Measurements from ENCODE around the gene NKX6-1. TPM values are rescaled to one million over a fixed set of nuclear protein-coding genes. Genes with fewer than 3 reads are reported as not detected.
A peak's percentile ranks its signal among the peaks of the same experiment; 100 is the strongest.

NKX6-1 gene
- total and polyA plus RNA-seq, 4 experiments from 2014 or later, result not detected

- H3K9me3 ChIP-seq (ENCODE audit: control insufficient read depth in 1 of 2, low read length in 2 of 2), result no peaks in the 10 kb centered on the region
- CTCF ChIA-PET (ENCODE audit: partially characterized antibody), result no interaction called here
- intact Hi-C loops (cut with micrococcal nuclease), result no loop called here
Measured at GRCh38 chr4:84495118-84495793, 3.8 kb downstream of the NKX6-1 start.

DNA sequence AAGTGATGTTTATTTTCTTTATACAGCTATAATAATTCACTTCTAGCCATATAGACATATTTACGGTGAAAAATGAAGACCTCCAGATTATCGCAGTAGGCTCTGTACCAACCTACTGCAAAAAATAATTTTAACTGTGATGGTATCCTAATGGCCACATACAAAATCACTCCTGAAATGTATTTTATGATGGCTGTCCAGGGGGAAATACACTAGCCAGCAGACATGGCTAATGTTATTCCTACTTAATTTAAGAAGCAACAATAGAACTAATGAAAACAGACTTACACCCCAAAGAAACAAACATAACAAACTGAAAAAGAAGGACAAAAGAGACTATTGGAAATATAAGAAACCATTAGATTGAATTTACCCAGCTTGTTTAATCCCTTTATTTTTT is 4.6 kb downstream of the NKX6-1 start:
- no peak overlapping the region for H3K4me3 Mint-ChIP-seq
- POLR2A ChIA-PET (ENCODE audit: partially characterized antibody), result no interaction called here
- peaks cover 7 to 28% (median 20%) of the 10 kb centered on the region in 4 donors for H3K4me1 Mint-ChIP-seq
- no peaks in the 10 kb centered on the region for H3K9me3 ChIP-seq (ENCODE audit: control insufficient read depth in 1 of 2, low read length in 2 of 2)
- peaks cover 24% of the 10 kb centered on the region for H3K4me1 ChIP-seq (ENCODE audit: insufficient read depth, low read length)
- no peaks in the 10 kb centered on the region for H3K36me3 ChIP-seq (ENCODE audit: insufficient read depth, low read length)
- H3K4me3 ChIP-seq (ENCODE audit: low read length in 2 of 2), result no peak overlapping the region
- no peak for DNase-seq
- H3K27me3 ChIP-seq (ENCODE audit: insufficient read depth, low read length), result peaks cover 69% of the 10 kb centered on the region
- CTCF ChIA-PET (ENCODE audit: partially characterized antibody), result no interaction called here
- peak overlapping the region in 1 of 7 donors; percentile 22 for H3K27ac Mint-ChIP-seq
- peaks cover 0 to 43% (median 29%) of the 10 kb centered on the region in 8 donors for H3K9me3 Mint-ChIP-seq
- H3K27ac ChIP-seq (ENCODE audit: low read depth, low read length), result no peak overlapping the region
- intact Hi-C loops (cut with micrococcal nuclease), result no loop called here
- H3K36me3 Mint-ChIP-seq, result peaks cover 0 to 9% of the 10 kb centered on the region in 2 donors
- H3K27me3 Mint-ChIP-seq, result peaks cover 61 to 62% of the 10 kb centered on the region in 2 donors

More at GRCh38 chr4:84495118-84495793, 3.8 kb downstream of the NKX6-1 start:
- DNase-seq, result no peak
- H3K27me3 Mint-ChIP-seq, result peaks cover 62 to 65% of the 10 kb centered on the region in 2 donors
- H3K4me1 Mint-ChIP-seq, result peaks cover 10 to 35% (median 23%) of the 10 kb centered on the region in 4 donors
- H3K27ac Mint-ChIP-seq, result peak overlapping the region in 4 of 7 donors; percentile 19 to 77 (median 42)
- Histone ChIP-seq H3K36me3 (ENCODE audit: insufficient read depth, low read length) (no peaks in the 10 kb centered on the region), H3K4me1 (ENCODE audit: insufficient read depth, low read length) (peaks cover 28% of the 10 kb centered on the region), H3K27me3 (ENCODE audit: insufficient read depth, low read length) (peaks cover 76% of the 10 kb centered on the region), H3K27ac (ENCODE audit: low read depth, low read length) (no peak overlapping the region), H3K4me3 (ENCODE audit: low read length in 2 of 2) (no peak overlapping the region)
- H3K9me3 Mint-ChIP-seq, result peaks cover 0 to 49% (median 33%) of the 10 kb centered on the region in 8 donors
- POLR2A ChIA-PET (ENCODE audit: partially characterized antibody), result no interaction called here
- peak overlapping the region in 4 of 8 donors; percentile 7 to 41 (median 28) for H3K4me3 Mint-ChIP-seq
- H3K36me3 Mint-ChIP-seq, result peaks cover 0 to 9% of the 10 kb centered on the region in 2 donors

DNA sequence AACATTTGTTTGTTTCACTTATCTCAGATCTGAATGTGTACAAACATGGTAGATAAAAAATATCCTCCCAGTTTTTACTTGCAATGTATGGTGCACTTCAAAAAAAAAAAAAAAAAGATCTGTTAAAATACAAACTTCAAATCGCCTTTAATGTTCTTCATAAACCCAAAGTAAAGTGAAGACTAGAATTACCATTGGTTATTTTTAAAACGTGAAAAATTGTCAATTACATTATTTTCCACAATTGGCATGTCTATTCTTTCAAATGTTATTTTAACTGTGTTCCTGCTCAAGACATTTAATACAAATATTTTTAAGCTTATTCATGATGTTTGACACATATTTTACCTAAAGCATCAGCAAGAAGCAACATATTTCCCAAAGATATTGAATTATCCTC is 5.0 kb downstream of the NKX6-1 start:
- no peak overlapping the region for H3K27ac ChIP-seq (ENCODE audit: low read depth, low read length)
- peaks cover 0 to 43% (median 29%) of the 10 kb centered on the region in 8 donors for H3K9me3 Mint-ChIP-seq
- H3K27me3 ChIP-seq (ENCODE audit: insufficient read depth, low read length), result peaks cover 69% of the 10 kb centered on the region
- H3K4me3 ChIP-seq (ENCODE audit: low read length in 2 of 2), result no peak overlapping the region
- peaks cover 58 to 63% of the 10 kb centered on the region in 2 donors for H3K27me3 Mint-ChIP-seq
- H3K4me3 Mint-ChIP-seq, result no peak overlapping the region
- H3K27ac Mint-ChIP-seq, result no peak overlapping the region
- intact Hi-C loops (cut with micrococcal nuclease), result no loop called here
- H3K4me1 ChIP-seq (ENCODE audit: insufficient read depth, low read length), result peaks cover 20% of the 10 kb centered on the region
- peaks cover 7 to 24% (median 17%) of the 10 kb centered on the region in 4 donors for H3K4me1 Mint-ChIP-seq
- H3K36me3 ChIP-seq (ENCODE audit: insufficient read depth, low read length), result no peaks in the 10 kb centered on the region
- POLR2A ChIA-PET (ENCODE audit: partially characterized antibody), result no interaction called here
- CTCF ChIA-PET (ENCODE audit: partially characterized antibody), result no interaction called here
- H3K36me3 Mint-ChIP-seq, result peaks cover 0 to 9% of the 10 kb centered on the region in 2 donors
- no peak for DNase-seq
- H3K9me3 ChIP-seq (ENCODE audit: control insufficient read depth in 1 of 2, low read length in 2 of 2), result no peaks in the 10 kb centered on the region

DNA sequence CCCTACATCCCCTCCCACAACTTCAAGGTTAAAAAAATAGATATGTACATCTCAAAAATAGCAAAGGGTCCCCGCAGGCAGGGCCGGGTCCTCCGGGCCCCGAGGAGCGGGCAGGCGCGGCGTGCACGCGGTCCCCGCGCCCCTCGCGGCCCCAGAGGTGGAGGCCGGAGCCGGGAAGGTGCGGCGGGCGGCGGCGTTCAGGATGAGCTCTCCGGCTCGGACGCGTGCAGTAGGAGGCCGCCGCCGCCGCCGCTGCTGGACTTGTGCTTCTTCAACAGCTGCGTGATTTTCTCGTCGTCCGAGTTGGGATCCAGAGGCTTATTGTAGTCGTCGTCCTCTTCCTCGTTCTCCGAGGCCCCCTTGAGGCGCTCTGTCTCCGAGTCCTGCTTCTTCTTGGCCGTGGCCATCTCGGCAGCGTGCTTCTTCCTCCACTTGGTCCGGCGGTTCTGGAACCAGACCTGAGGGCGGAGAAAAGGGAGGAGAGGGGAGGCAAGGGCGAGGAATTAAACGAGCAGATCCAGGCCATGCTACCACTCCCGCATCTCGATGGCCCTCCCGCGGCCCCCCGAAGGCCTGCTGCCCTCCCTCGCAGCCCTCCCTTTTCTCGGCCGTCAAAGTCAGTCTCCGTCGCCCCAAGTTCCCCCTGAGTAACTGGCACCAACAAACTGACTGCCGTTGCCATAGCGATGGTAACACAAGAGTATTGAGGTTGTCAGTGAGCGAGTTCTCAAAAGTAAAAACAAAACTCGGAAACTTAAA is 5.8 kb downstream of the NKX6-1 start:
- Mint-ChIP-seq H3K36me3 (peaks cover 0 to 9% of the 10 kb centered on the region in 2 donors), H3K27me3 (peaks cover 55 to 61% of the 10 kb centered on the region in 2 donors), H3K4me1 (peaks cover 3 to 16% (median 10%) of the 10 kb centered on the region in 4 donors), H3K27ac (peak overlapping the region in 2 of 7 donors; percentile 48 to 55), H3K4me3 (peak overlapping the region in 7 of 8 donors; percentile 29 to 70 (median 51)), H3K9me3 (peaks cover 0 to 43% (median 29%) of the 10 kb centered on the region in 8 donors)
- ChIA-PET POLR2A (ENCODE audit: partially characterized antibody) (no interaction called here), CTCF (ENCODE audit: partially characterized antibody) (no interaction called here)
- Histone ChIP-seq H3K27ac (ENCODE audit: low read depth, low read length) (no peak overlapping the region), H3K9me3 (ENCODE audit: control insufficient read depth in 1 of 2, low read length in 2 of 2) (no peaks in the 10 kb centered on the region), H3K4me1 (ENCODE audit: insufficient read depth, low read length) (peaks cover 12% of the 10 kb centered on the region), H3K4me3 (ENCODE audit: low read length in 2 of 2) (no peak overlapping the region), H3K36me3 (ENCODE audit: insufficient read depth, low read length) (no peaks in the 10 kb centered on the region), H3K27me3 (ENCODE audit: insufficient read depth, low read length) (peaks cover 64% of the 10 kb centered on the region)
- no peak for DNase-seq
- intact Hi-C loops (cut with micrococcal nuclease), result no loop called here

GRCh38 chr4:84492737-84493091 is 6.4 kb downstream of the NKX6-1 start:
- peaks cover 63% of the 10 kb centered on the region for H3K27me3 ChIP-seq (ENCODE audit: insufficient read depth, low read length)
- no peaks in the 10 kb centered on the region for H3K36me3 ChIP-seq (ENCODE audit: insufficient read depth, low read length)
- ChIA-PET POLR2A (ENCODE audit: partially characterized antibody) (no interaction called here), CTCF (ENCODE audit: partially characterized antibody) (no interaction called here)
- H3K4me1 Mint-ChIP-seq, result peaks cover 3 to 16% (median 9%) of the 10 kb centered on the region in 4 donors
- no peak overlapping the region for H3K27ac Mint-ChIP-seq
- H3K4me1 ChIP-seq (ENCODE audit: insufficient read depth, low read length), result peaks cover 7% of the 10 kb centered on the region
- no peak overlapping the region for H3K27ac ChIP-seq (ENCODE audit: low read depth, low read length)
- no peak for DNase-seq
- H3K27me3 Mint-ChIP-seq, result peaks cover 54 to 61% of the 10 kb centered on the region in 2 donors
- no peaks in the 10 kb centered on the region for H3K9me3 ChIP-seq (ENCODE audit: control insufficient read depth in 1 of 2, low read length in 2 of 2)
- H3K4me3 ChIP-seq (ENCODE audit: low read length in 2 of 2), result no peak overlapping the region
- peaks cover 0 to 43% (median 29%) of the 10 kb centered on the region in 8 donors for H3K9me3 Mint-ChIP-seq
- intact Hi-C loops (cut with micrococcal nuclease), result no loop called here
- H3K36me3 Mint-ChIP-seq, result peaks cover 0 to 9% of the 10 kb centered on the region in 2 donors
- no peak overlapping the region for H3K4me3 Mint-ChIP-seq

DNA sequence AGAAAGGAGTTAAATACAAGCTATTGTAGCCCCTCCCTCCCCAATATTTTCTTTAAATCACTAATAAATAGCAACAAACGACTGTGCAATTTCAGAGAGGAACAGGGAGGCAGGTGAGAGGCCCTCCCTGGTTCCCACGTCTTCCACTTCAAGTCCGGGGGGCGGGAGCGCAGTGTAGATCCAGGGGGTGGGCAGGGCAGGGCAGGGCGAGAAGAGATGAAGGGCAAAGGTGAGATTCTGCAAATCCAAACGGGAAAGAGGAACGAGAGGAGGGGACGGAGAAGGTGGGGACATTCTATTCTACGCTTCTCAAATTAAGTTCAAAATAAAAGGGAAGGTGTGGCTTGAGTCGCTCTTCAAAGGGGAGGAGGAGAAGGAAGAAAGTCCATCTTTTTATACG is 6.8 kb downstream of the NKX6-1 start:
- Histone ChIP-seq H3K36me3 (ENCODE audit: insufficient read depth, low read length) (no peaks in the 10 kb centered on the region), H3K9me3 (ENCODE audit: control insufficient read depth in 1 of 2, low read length in 2 of 2) (no peaks in the 10 kb centered on the region), H3K27ac (ENCODE audit: low read depth, low read length) (no peak overlapping the region), H3K4me1 (ENCODE audit: insufficient read depth, low read length) (peaks cover 7% of the 10 kb centered on the region), H3K27me3 (ENCODE audit: insufficient read depth, low read length) (peaks cover 62% of the 10 kb centered on the region), H3K4me3 (ENCODE audit: low read length in 2 of 2) (no peak overlapping the region)
- peaks cover 0 to 45% (median 29%) of the 10 kb centered on the region in 8 donors for H3K9me3 Mint-ChIP-seq
- H3K4me3 Mint-ChIP-seq, result no peak overlapping the region
- peaks cover 3 to 16% (median 9%) of the 10 kb centered on the region in 4 donors for H3K4me1 Mint-ChIP-seq
- H3K27me3 Mint-ChIP-seq, result peaks cover 56 to 63% of the 10 kb centered on the region in 2 donors
- peak overlapping the region in 1 of 7 donors; percentile 88 for H3K27ac Mint-ChIP-seq
- H3K36me3 Mint-ChIP-seq, result peaks cover 0 to 9% of the 10 kb centered on the region in 2 donors
- DNase-seq, result no peak
- intact Hi-C loops (cut with micrococcal nuclease), result no loop called here
- ChIA-PET CTCF (ENCODE audit: partially characterized antibody) (no interaction called here), POLR2A (ENCODE audit: partially characterized antibody) (no interaction called here)

DNA sequence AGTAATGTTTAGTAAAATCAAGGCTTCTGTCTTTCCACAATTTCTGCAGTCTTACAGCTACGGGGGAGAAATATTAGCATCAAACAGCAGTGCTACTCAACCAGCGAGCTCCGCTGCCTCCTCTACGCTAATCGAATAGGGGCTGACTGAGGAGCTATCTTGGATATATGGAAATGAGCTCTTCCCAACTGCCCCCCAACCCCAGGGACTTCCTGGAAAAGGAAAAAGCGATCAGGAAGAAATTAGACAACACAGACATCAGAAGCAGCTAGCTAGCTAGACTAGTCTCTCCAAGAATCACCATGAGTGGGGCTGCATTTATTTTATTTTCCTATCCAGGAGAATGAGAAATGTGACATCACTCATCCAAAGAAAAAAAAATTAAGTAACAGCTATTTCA is 7.6 kb downstream of the NKX6-1 start:
- H3K36me3 Mint-ChIP-seq, result peaks cover 0 to 9% of the 10 kb centered on the region in 2 donors
- POLR2A ChIA-PET (ENCODE audit: partially characterized antibody), result no interaction called here
- Histone ChIP-seq H3K27me3 (ENCODE audit: insufficient read depth, low read length) (peaks cover 54% of the 10 kb centered on the region), H3K9me3 (ENCODE audit: control insufficient read depth in 1 of 2, low read length in 2 of 2) (no peaks in the 10 kb centered on the region), H3K27ac (ENCODE audit: low read depth, low read length) (no peak overlapping the region), H3K36me3 (ENCODE audit: insufficient read depth, low read length) (no peaks in the 10 kb centered on the region), H3K4me3 (ENCODE audit: low read length in 2 of 2) (no peak overlapping the region), H3K4me1 (ENCODE audit: insufficient read depth, low read length) (peaks cover 7% of the 10 kb centered on the region)
- no peak overlapping the region for H3K4me3 Mint-ChIP-seq
- no peak overlapping the region for H3K27ac Mint-ChIP-seq
- H3K4me1 Mint-ChIP-seq, result peaks cover 3 to 9% (median 6%) of the 10 kb centered on the region in 4 donors
- intact Hi-C loops (cut with micrococcal nuclease), result no loop called here
- peaks cover 56 to 63% of the 10 kb centered on the region in 2 donors for H3K27me3 Mint-ChIP-seq
- peaks cover 0 to 48% (median 28%) of the 10 kb centered on the region in 8 donors for H3K9me3 Mint-ChIP-seq
- CTCF ChIA-PET (ENCODE audit: partially characterized antibody), result interaction anchor here (1.3 kb wide), 1 partner anchor 13 kb away, joined by 3 read pairs; no protein-coding TSS in a partner anchor
- DNase-seq, result no peak

Measured in CD4-positive, alpha-beta memory T cell (primary cell).